Adrenal gland (tissue), 12 donors: ENCODE results near the gene MMAB. TPM values are rescaled to one million over a fixed set of nuclear protein-coding genes. Genes with fewer than 3 reads are reported as not detected.

ENCODE experiments used
- DNase-seq, 7 donors: peaks; one replicate each; pipeline ENCODE4 v3.0.0-alpha.2; 2019 to 2020
- H3K27ac ChIP-seq, 5 donors: fragments of 200-600 bp; sonication (generic) in 4 of 5; 1 replicate in 3 of 5; 2 replicates in 2 of 5; pipeline versions ENCODE4 v1.5.1 to v1.8.0; 2016 to 2020; ENCODE audit warnings: mild to moderate bottlenecking in 1 of 5
- H3K27me3 ChIP-seq: fragments of 200-600 bp; 2 replicates; pipeline ENCODE4 v1.8.0; 2021
- H3K36me3 ChIP-seq, 2 donors: fragments of 200-600 bp; replicated peaks in 1 of 2; 1 replicate in 1 of 2; 2 replicates in 1 of 2; pipeline versions ENCODE4 v1.5.1 to v1.8.0; 2018 to 2022
- H3K4me1 ChIP-seq, 2 donors: fragments of 200-600 bp; replicated peaks in 1 of 2; 1 replicate in 1 of 2; 2 replicates in 1 of 2; pipeline versions ENCODE4 v1.5.1 to v1.8.0; 2018 to 2021
- H3K4me3 ChIP-seq, 4 donors: fragments of 200-600 bp; sonication (generic) in 3 of 4; one replicate each; pipeline ENCODE4 v1.5.1; 2016 to 2018
- H3K9me3 ChIP-seq, 3 donors: fragments of 200-600 bp; sonication (generic) in 1 of 3; replicated peaks in 1 of 3; 1 replicate in 2 of 3; 2 replicates in 1 of 3; pipeline versions ENCODE4 v1.5.1 to v1.8.0; 2016 to 2021
- CTCF ChIP-seq, 6 experiments: fragments of 450-650 bp in 4 of 6; fragments of 200-600 bp in 2 of 6; sonication (generic) in 1 of 6; IDR thresholded peaks; 1 replicate in 5 of 6; 2 replicates in 1 of 6; pipeline versions ENCODE4 v1.5.1 to v1.8.0; 2016 to 2021; ENCODE audit warnings: antibody characterized with exemption in 6 of 6, mild to moderate bottlenecking in 2 of 6, moderate library complexity in 1 of 6
- POLR2A ChIP-seq, 2 donors: fragments of 450-650 bp; IDR thresholded peaks; one replicate each; pipeline ENCODE4 v1.6.1; 2017; ENCODE audit warnings: antibody characterized with exemption in 2 of 2, mild to moderate bottlenecking in 2 of 2, moderate library complexity in 1 of 2
- WGBS, 4 donors: extraction: QIAGEN DNeasy Blood & Tissue Kit in 2 of 4; methylation state at CpG; one replicate each; pipeline versions ENCODE4 v1.1.5 to v1.1.7; 2013 to 2017; 5-methylcytosine and 5-hydroxymethylcytosine counted together
- intact Hi-C, 2 donors: fragments of 100-400 bp; cut with DNase I; formaldehyde crosslinking; loops; one replicate each; pipeline versions ENCODE4 v1.14.1 to v1.15.0; 2022 to 2023
- polyA plus RNA-seq, 3 donors: library from polyadenylated mRNA; stranded (reverse); fragments of 200-250 nt in 2 of 3; fragments of 350-450 nt in 1 of 3; fragmentation: Illumina TruSeq in 1 of 3; extraction: RNeasy Lipid Tissue Mini Kit (QIAGEN cat#74804) in 1 of 3; gene quantifications; one replicate each; pipeline ENCODE4 v1.2.3, GENCODE V29; 2013 to 2014
- total RNA-seq, 9 donors: library from RNA; depleted of rRNA in 4 of 9; stranded (reverse); fragments of >200 nt in 4 of 9; fragments of 120-200 nt in 1 of 9; fragmentation: NEBNext Ultra II Directional in 1 of 9; extraction: Animal tissue kit (Norgen Biotek cat#: 25700) in 1 of 9; gene quantifications; one replicate each; pipeline versions ENCODE4 v1.1.0 to v1.2.4, GENCODE V29; 2013 to 2023
- donor health status: healthy with polysubstance abuse.
- donor health status: Bipolar disorder and iron deficiency.
- donor health status: DM: yes; HTN: yes; CAD: no.
- donor health status: DM: no; HTN: no; CAD: no.
- donor health status: DM: no; HTN: no; CAD: no.
- donor health status: DM: yes; HTN: yes; CAD: no.

Gene MMAB
- total and polyA plus RNA-seq, 12 donors = 52.3 to 238 (median 90.0) TPM

- Histone ChIP-seq H3K36me3 (no peaks in the 10 kb centered on the region), H3K4me3 (no peak overlapping the region), H3K9me3 (no peaks in the 10 kb centered on the region), H3K27ac (no peak overlapping the region), H3K4me1 (no peaks in the 10 kb centered on the region), H3K27me3 (no peaks in the 10 kb centered on the region)
- WGBS, 4 donors = 54 to 61% (median 60%) methylated on average over 6 to 12 of the region's 12 CpGs
- intact Hi-C loops = no loop called here
- TF ChIP-seq CTCF (IDR thresholded peaks at IDR 0.05) = no peak
- no peak for TF ChIP-seq POLR2A (IDR thresholded peaks at IDR 0.05)
- DNase-seq = no peak
Measured at GRCh38 chr12:109550281-109550680, 23.0 kb downstream of the MMAB start.

GRCh38 chr12:109549613-109550270 is 23.6 kb downstream of the MMAB start:
- no peaks in the 10 kb centered on the region for H3K36me3 ChIP-seq
- no peaks in the 10 kb centered on the region for H3K9me3 ChIP-seq
- H3K27me3 ChIP-seq = no peaks in the 10 kb centered on the region
- TF ChIP-seq CTCF (IDR thresholded peaks at IDR 0.05) = no peak
- TF ChIP-seq POLR2A (IDR thresholded peaks at IDR 0.05) = no peak
- no peaks in the 10 kb centered on the region for H3K4me1 ChIP-seq
- intact Hi-C loops = no loop called here
- H3K4me3 ChIP-seq = no peak overlapping the region
- no peak overlapping the region for H3K27ac ChIP-seq
- WGBS, 4 donors = 42 to 52% (median 47%) methylated on average over 15 of the region's 15 CpGs
- no peak for DNase-seq

GRCh38 chr12:109548258-109548657 is 25.0 kb downstream of the MMAB start:
- intact Hi-C loops = no loop called here
- WGBS, 4 donors = 74 to 90% (median 77%) methylated on average over 2 to 4 of the region's 4 CpGs
- Histone ChIP-seq H3K27ac (no peak overlapping the region), H3K4me3 (no peak overlapping the region), H3K9me3 (no peaks in the 10 kb centered on the region), H3K27me3 (no peaks in the 10 kb centered on the region), H3K4me1 (no peaks in the 10 kb centered on the region), H3K36me3 (no peaks in the 10 kb centered on the region)
- no peak for DNase-seq
- TF ChIP-seq CTCF (IDR thresholded peaks at IDR 0.05) (no peak), POLR2A (IDR thresholded peaks at IDR 0.05) (no peak)

GRCh38 chr12:109547286-109547685 is 26.0 kb downstream of the MMAB start:
- no peaks in the 10 kb centered on the region for H3K4me1 ChIP-seq
- no peak overlapping the region for H3K27ac ChIP-seq
- H3K9me3 ChIP-seq = no peaks in the 10 kb centered on the region
- no peaks in the 10 kb centered on the region for H3K36me3 ChIP-seq
- TF ChIP-seq CTCF (IDR thresholded peaks at IDR 0.05) (no peak), POLR2A (IDR thresholded peaks at IDR 0.05) (no peak)
- WGBS, 4 donors = 83 to 84% (median 84%) methylated on average over 18 of the region's 18 CpGs
- DNase-seq = no peak
- no peaks in the 10 kb centered on the region for H3K27me3 ChIP-seq
- no peak overlapping the region for H3K4me3 ChIP-seq
- intact Hi-C loops = no loop called here
